H1 (cell line): Measurements from ENCODE around the gene TTLL5. TPM values are rescaled to one million over a fixed set of nuclear protein-coding genes. Genes with fewer than 3 reads are reported as not detected.

Experiments
- CTCF ChIA-PET: fragments of 300-600 bp; sonication (Branson Sonifier 250); formaldehyde crosslinking; loops from one replicate; lab custom pipeline; 2021; ENCODE audit not compliant: partially characterized antibody; lab: Charles Lee
- POLR2A ChIA-PET: fragments of 300-600 bp; sonication (Branson Sonifier 250); formaldehyde crosslinking; loops from one replicate; lab custom pipeline; 2021; ENCODE audit warnings: inconsistent platforms; ENCODE audit not compliant: partially characterized antibody; lab: Charles Lee
- DNase-seq, 2 experiments: peaks; one replicate each; pipeline versions ENCODE4 v3.0.0 to v3.0.0-alpha.2; 2010 to 2022; ENCODE audit warnings: low spot score in 2 of 2, low read depth in 1 of 2, mixed read lengths in 1 of 2
- FAIRE-seq: peaks from 2 replicates; lab custom pipeline; 2011; peaks lifted over from hg19 to GRCh38; lab: Jason Lieb, UNC
- H2AFZ ChIP-seq: 2 replicates; pipeline ENCODE4 v1.8.1; 2012; ENCODE audit warnings: low read length, inconsistent platforms
- H2AK5ac ChIP-seq: 2 replicates; pipeline ENCODE4 v1.6.1; 2013; ENCODE audit warnings: low read depth, low read length
- H2BK120ac ChIP-seq: replicated peaks from 2 replicates; pipeline ENCODE3; 2013; ENCODE audit warnings: low read depth, low read length, inconsistent platforms
- H2BK12ac ChIP-seq: 2 replicates; pipeline ENCODE4 v1.6.1; 2013; ENCODE audit warnings: low read depth, low read length
- H2BK15ac ChIP-seq: 2 replicates; pipeline ENCODE4 v1.6.1; 2013; ENCODE audit warnings: low read length
- H2BK20ac ChIP-seq: 2 replicates; pipeline ENCODE4 v1.6.1; 2013; ENCODE audit warnings: low read length
- H2BK5ac ChIP-seq: 2 replicates; pipeline ENCODE4 v1.6.1; 2013; ENCODE audit warnings: low read depth, low read length
- H3K14ac ChIP-seq: 2 replicates; pipeline ENCODE4 v1.6.1; 2013; ENCODE audit warnings: inconsistent platforms; ENCODE audit not compliant: insufficient read length
- H3K18ac ChIP-seq: 2 replicates; pipeline ENCODE4 v1.6.1; 2013; ENCODE audit warnings: low read length; ENCODE audit errors: extremely low read depth
- H3K23ac ChIP-seq: 2 replicates; pipeline ENCODE4 v1.6.1; 2013; ENCODE audit warnings: inconsistent platforms; ENCODE audit not compliant: insufficient read length
- H3K23me2 ChIP-seq: 2 replicates; pipeline ENCODE4 v1.6.1; 2013; ENCODE audit warnings: low read depth, low read length
- H3K27ac ChIP-seq: 2 replicates; pipeline ENCODE4 v1.6.1; 2011; ENCODE audit warnings: low read depth, low read length, inconsistent platforms
- H3K27me3 ChIP-seq, 4 experiments: replicated peaks in 1 of 4; 1 replicate in 1 of 4; 2 replicates in 3 of 4; pipeline versions ENCODE4 v1.6.1 to v1.8.1; 2011 to 2013; ENCODE audit warnings: low read length in 3 of 4, mild to moderate bottlenecking in 3 of 4, inconsistent platforms in 2 of 4, mixed read lengths in 2 of 4, moderate library complexity in 1 of 4; ENCODE audit not compliant: control insufficient read depth in 3 of 4, insufficient read depth in 3 of 4; ENCODE audit errors: extremely low read depth in 1 of 4
- H3K36me3 ChIP-seq, 4 experiments: 2 replicates each; pipeline versions ENCODE4 v1.6.1 to v1.8.1; 2011 to 2013; ENCODE audit warnings: mild to moderate bottlenecking in 4 of 4, low read length in 3 of 4, moderate library complexity in 2 of 4, control low read depth in 1 of 4, inconsistent platforms in 1 of 4; ENCODE audit not compliant: insufficient read depth in 4 of 4, control insufficient read depth in 2 of 4
- H3K4ac ChIP-seq: replicated peaks from 2 replicates; pipeline ENCODE3; 2013; ENCODE audit warnings: low read length, low read depth, mixed read lengths, inconsistent platforms; ENCODE audit not compliant: insufficient read length
- H3K4me1 ChIP-seq, 4 experiments: replicated peaks in 1 of 4; 1 replicate in 1 of 4; 2 replicates in 3 of 4; pipeline versions ENCODE4 v1.6.1 to v1.8.1; 2011 to 2013; ENCODE audit warnings: low read length in 3 of 4, inconsistent platforms in 2 of 4, mixed read lengths in 1 of 4; ENCODE audit not compliant: insufficient read depth in 4 of 4, control insufficient read depth in 3 of 4
- H3K4me2 ChIP-seq, 2 experiments: 2 replicates each; pipeline versions ENCODE4 v1.6.1 to v1.8.1; 2011 to 2013; ENCODE audit warnings: low read depth in 2 of 2, low read length in 2 of 2, control low read depth in 1 of 2, inconsistent platforms in 1 of 2, mild to moderate bottlenecking in 1 of 2; ENCODE audit not compliant: insufficient read depth in 1 of 2
- H3K4me3 ChIP-seq, 4 experiments: fragments of 200-600, 300-600 bp in 1 of 4; sonication (generic), shearing (Covaris generic), sonication (Bioruptor Twin) in 1 of 4; 2 replicates each; pipeline versions ENCODE4 v1.5.1 to v1.8.1; 2011 to 2016; ENCODE audit warnings: low read length in 4 of 4, low read depth in 3 of 4, control low read depth in 2 of 4, inconsistent platforms in 2 of 4, mild to moderate bottlenecking in 2 of 4, mixed read lengths in 1 of 4, moderate library complexity in 1 of 4; ENCODE audit not compliant: insufficient read depth in 2 of 4; ENCODE audit errors: extremely low read depth in 1 of 4
- H3K56ac ChIP-seq: replicated peaks from 2 replicates; pipeline ENCODE3; 2013; ENCODE audit warnings: low read depth, mild to moderate bottlenecking, mixed read lengths, low read length, inconsistent platforms; ENCODE audit not compliant: insufficient read length
- H3K79me1 ChIP-seq: 2 replicates; pipeline ENCODE4 v1.6.1; 2013; ENCODE audit warnings: low read depth, low read length, control low read depth
- H3K79me2 ChIP-seq, 2 experiments: 2 replicates each; pipeline versions ENCODE4 v1.6.1 to v1.8.1; 2012 to 2013; ENCODE audit warnings: low read length in 2 of 2, mild to moderate bottlenecking in 2 of 2, inconsistent platforms in 1 of 2; ENCODE audit not compliant: insufficient read depth in 2 of 2, control insufficient read depth in 1 of 2
- H3K9ac ChIP-seq, 4 experiments: replicated peaks in 1 of 4; 1 replicate in 1 of 4; 2 replicates in 3 of 4; pipeline versions ENCODE4 v1.6.1 to v1.8.1; 2011 to 2013; ENCODE audit warnings: low read depth in 3 of 4, low read length in 3 of 4, control low read depth in 2 of 4, mild to moderate bottlenecking in 2 of 4, moderate library complexity in 2 of 4, inconsistent platforms in 1 of 4; ENCODE audit errors: extremely low read depth in 1 of 4
- H3K9me3 ChIP-seq, 2 experiments: 2 replicates each; pipeline versions ENCODE4 v1.6.1 to v1.8.1; 2012 to 2013; ENCODE audit warnings: mild to moderate bottlenecking in 2 of 2, moderate library complexity in 2 of 2, control low read depth in 1 of 2, inconsistent platforms in 1 of 2, low read depth in 1 of 2, low read length in 1 of 2, mixed read lengths in 1 of 2; ENCODE audit not compliant: insufficient read depth in 2 of 2
- H4K20me1 ChIP-seq, 2 experiments: replicated peaks in 1 of 2; 2 replicates each; pipeline versions ENCODE3 to v1.8.1; 2011 to 2013; ENCODE audit warnings: inconsistent platforms in 2 of 2, low read length in 2 of 2, mild to moderate bottlenecking in 1 of 2; ENCODE audit not compliant: insufficient read depth in 2 of 2, control insufficient read depth in 1 of 2
- H4K5ac ChIP-seq: 2 replicates; pipeline ENCODE4 v1.6.1; 2013; ENCODE audit warnings: low read length, low read depth, mixed read lengths, inconsistent platforms; ENCODE audit not compliant: insufficient read length
- H4K8ac ChIP-seq: 2 replicates; pipeline ENCODE4 v1.8.0; 2013; ENCODE audit warnings: mild to moderate bottlenecking, moderate library complexity, low read length, inconsistent platforms; ENCODE audit not compliant: insufficient read depth; ENCODE audit errors: extremely low read depth
- H4K91ac ChIP-seq: replicated peaks from 2 replicates; pipeline ENCODE3; 2013; ENCODE audit warnings: low read length, mixed read lengths, inconsistent platforms; ENCODE audit not compliant: insufficient read length
- EZH2 ChIP-seq: fragments of 200-600 bp; sonication (generic); IDR thresholded peaks from 2 replicates; pipeline ENCODE4 v1.7.1; 2012; ENCODE audit warnings: low read depth, mild to moderate bottlenecking, moderate library complexity, low read length, inconsistent platforms; ENCODE audit not compliant: severe bottlenecking
- FOSL1 ChIP-seq: IDR thresholded peaks from 2 replicates; pipeline ENCODE4 v1.6.1; 2011; ENCODE audit warnings: mild to moderate bottlenecking, low read depth, low read length, moderate library complexity; ENCODE audit not compliant: insufficient read depth
- KDM5A ChIP-seq: fragments of 200-600 bp; IDR thresholded peaks from 2 replicates; pipeline ENCODE4 v1.7.1; 2012; ENCODE audit warnings: mild to moderate bottlenecking, low read length, inconsistent platforms, mixed read lengths
- RBBP5 ChIP-seq: IDR thresholded peaks from 2 replicates; pipeline ENCODE4 v1.7.1; 2012; ENCODE audit warnings: low read depth, mild to moderate bottlenecking, inconsistent platforms, low read length, moderate library complexity, borderline replicate concordance
- WGBS, 2 experiments: shearing (Covaris generic) in 1 of 2; methylation state at CpG; one replicate each; pipeline versions ENCODE4 v1.1.6 to v1.1.7; 2013 to 2015; ENCODE audit warnings: low lambda C conversion rate in 2 of 2, mixed read lengths in 2 of 2, inconsistent platforms in 1 of 2, low coverage in 1 of 2, missing lambda C conversion rate in 1 of 2; ENCODE audit not compliant: insufficient replicate concordance in 2 of 2, insufficient coverage in 1 of 2, insufficient read length in 1 of 2; ENCODE audit errors: extremely low coverage in 1 of 2, missing lambda C conversion rate in 1 of 2; 5-methylcytosine and 5-hydroxymethylcytosine counted together
- polyA plus RNA-seq, 7 experiments: library from polyadenylated mRNA; depleted of rRNA in 3 of 7; stranded (reverse) in 5 of 7; unstranded in 2 of 7; fragments of >200 nt in 5 of 7; fragments of 200-250 nt in 2 of 7; gene quantifications; 1 replicate in 5 of 7; 2 replicates in 1 of 7; 4 replicates in 1 of 7; pipeline versions ENCODE4 v1.2.1 to v1.2.3, GENCODE V29; 2011 to 2013; ENCODE audit warnings: missing spikeins in 2 of 7, mixed read lengths in 2 of 7
- total RNA-seq: library from RNA; stranded (reverse); fragmentation: NEBNext Ultra II Directional; extraction: Animal tissue kit (Norgen Biotek cat#: 25700); gene quantifications from 2 replicates; pipeline ENCODE4 v1.2.1, GENCODE V29; 2021

TTLL5 gene
- total and polyA plus RNA-seq, 2 of the 8 experiments (the other 6 are each of a cell fraction or from before 2014, with no cell fraction given): 16.1 to 45.9 TPM

DNA sequence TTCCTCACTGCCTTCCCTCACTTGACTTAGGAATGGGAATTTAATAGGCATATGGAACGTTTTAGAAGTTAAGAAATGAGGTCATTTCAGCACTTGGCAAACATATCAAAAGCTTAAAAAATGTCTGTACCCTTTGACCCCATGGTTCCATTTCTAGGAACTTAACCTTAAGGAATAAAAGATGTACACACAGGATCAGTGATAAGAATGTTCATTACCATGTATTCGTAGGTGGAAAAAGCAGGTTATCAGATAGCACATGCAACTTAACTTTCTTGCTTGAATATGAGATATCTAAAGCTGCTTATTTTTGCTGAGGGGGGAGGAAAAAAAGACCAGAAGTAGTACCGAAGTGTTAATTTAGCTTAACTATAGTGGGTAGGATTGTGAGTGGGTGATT lies 57.2 kb downstream of the TTLL5 start:
- POLR2A ChIA-PET: no interaction called here
- no peak for FAIRE-seq

More for the DNA sequence above, 57.2 kb downstream of the TTLL5 start:
- H4K5ac ChIP-seq: no peak overlapping the region
- no peak overlapping the region for H4K8ac ChIP-seq
- no peaks in the 10 kb centered on the region for H3K23me2 ChIP-seq
- H3K4me3 ChIP-seq: no peak overlapping the region
- H3K23ac ChIP-seq: no peak overlapping the region
- WGBS, 2 experiments: 96% methylated on average over 3 of the region's 3 CpGs; no CpG with 5 or more reads in 1 of the 2 experiments
- no peak overlapping the region for H3K18ac ChIP-seq
- peaks cover 0 to 3% of the 10 kb centered on the region in 2 experiments for H4K20me1 ChIP-seq
- H3K27me3 ChIP-seq: no peaks in the 10 kb centered on the region
- no peak overlapping the region for H3K27ac ChIP-seq
- H3K56ac ChIP-seq: no peak overlapping the region
- no peak overlapping the region for H3K9ac ChIP-seq
- no peak overlapping the region for H3K4ac ChIP-seq
- no peak overlapping the region for H4K91ac ChIP-seq
- no peak overlapping the region for H2AFZ ChIP-seq
- no peak overlapping the region for H2AK5ac ChIP-seq
- no peak for TF ChIP-seq KDM5A
- TF ChIP-seq EZH2: no peak
- TF ChIP-seq RBBP5: no peak
- no peak for TF ChIP-seq FOSL1
- no peak overlapping the region for H3K4me2 ChIP-seq
- no peaks in the 10 kb centered on the region for H3K9me3 ChIP-seq
- no peak overlapping the region for H2BK5ac ChIP-seq
- no peak for DNase-seq
- no peak overlapping the region for H3K14ac ChIP-seq
- no peak overlapping the region for H2BK120ac ChIP-seq
- peaks cover 2 to 28% (median 18%) of the 10 kb centered on the region in 4 experiments; a peak in 7 of 8 replicates for H3K36me3 ChIP-seq
- no peaks in the 10 kb centered on the region for H3K4me1 ChIP-seq
- no peak overlapping the region for H2BK15ac ChIP-seq
- no peak overlapping the region for H2BK12ac ChIP-seq
- H3K79me2 ChIP-seq: no peaks in the 10 kb centered on the region
- no peaks in the 10 kb centered on the region for H3K79me1 ChIP-seq
- no peak overlapping the region for H2BK20ac ChIP-seq
- CTCF ChIA-PET: interaction anchor here (0.9 to 1.0 kb wide), 2 partner anchors 21 to 261 kb away, joined by 3 read pairs; no protein-coding TSS in a partner anchor
